ENCODE measurements around the gene SCN9A.
"Not testable (repeated sequence)": the region's sequence is repeated elsewhere in the genome, so short reads cannot be mapped to it uniquely, and the experiment has no call there.

SCN9A gene

DNA sequence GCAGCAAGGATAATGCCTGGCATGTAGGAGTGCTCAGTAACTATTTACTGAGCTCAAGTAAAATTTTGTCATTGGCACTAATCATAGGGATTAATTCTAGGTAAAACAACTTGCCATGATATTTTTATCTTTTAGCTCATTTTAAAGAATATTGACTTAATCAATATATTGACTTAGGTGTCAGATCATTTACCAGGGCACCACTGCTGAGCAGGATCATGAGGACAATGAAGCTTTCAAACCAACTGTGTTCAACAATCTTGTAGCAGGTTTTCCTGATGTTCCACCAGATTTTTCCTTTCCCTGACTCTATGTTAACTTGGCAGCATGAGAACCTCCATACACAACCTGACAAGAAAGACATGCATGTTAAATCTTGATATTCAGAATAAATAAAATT lies 133.4 kb downstream of the SCN9A start:
- Histone ChIP-seq H3K4me1 (ENCODE audit: insufficient read depth, low read length) (no peaks in the 10 kb centered on the region), H2AFZ (ENCODE audit: low read depth, low read length) (no peak overlapping the region), H3K36me3 (ENCODE audit: insufficient read depth, low read length) (no peaks in the 10 kb centered on the region), H3K4me3 (ENCODE audit: low read length) (no peak overlapping the region), H3K27me3 (ENCODE audit: insufficient read depth, low read length) (no peaks in the 10 kb centered on the region), H3K9me3 (ENCODE audit: low read length) (no peaks in the 10 kb centered on the region)

GRCh38 chr2:166240387-166241313 lies 135.1 kb downstream of the SCN9A start:
- H3K4me1 ChIP-seq (ENCODE audit: insufficient read depth, low read length): no peaks in the 10 kb centered on the region
- no peaks in the 10 kb centered on the region for H3K36me3 ChIP-seq (ENCODE audit: insufficient read depth, low read length)
- H3K9me3 ChIP-seq (ENCODE audit: low read length): no peaks in the 10 kb centered on the region
- no peak overlapping the region for H3K4me3 ChIP-seq (ENCODE audit: low read length)
- H3K27me3 ChIP-seq (ENCODE audit: insufficient read depth, low read length): no peaks in the 10 kb centered on the region
- H2AFZ ChIP-seq (ENCODE audit: low read depth, low read length): no peak overlapping the region

DNA sequence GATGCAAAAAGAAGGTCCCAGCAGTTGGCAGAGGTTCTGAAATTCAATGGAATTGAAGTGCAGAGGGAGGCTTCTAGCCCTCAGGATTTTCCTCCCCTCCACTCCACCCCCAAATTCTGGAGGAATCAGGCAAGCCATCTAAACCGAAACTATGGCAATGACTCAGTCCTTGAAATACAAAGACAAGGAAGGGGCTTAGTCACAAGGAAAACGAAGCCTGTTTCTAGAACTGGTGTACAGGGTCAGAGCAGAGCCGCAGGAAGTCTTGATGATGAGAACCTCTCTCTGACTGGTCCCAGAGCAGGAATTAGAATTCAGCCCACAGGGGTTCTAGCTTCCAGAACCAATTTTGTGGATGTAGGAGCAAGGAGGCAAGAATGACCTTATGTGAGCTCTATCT lies 136.2 kb downstream of the SCN9A start:
- H3K4me3 ChIP-seq (ENCODE audit: low read length): no peak overlapping the region
- H2AFZ ChIP-seq (ENCODE audit: low read depth, low read length): no peak overlapping the region
- no peaks in the 10 kb centered on the region for H3K4me1 ChIP-seq (ENCODE audit: insufficient read depth, low read length)
- no peaks in the 10 kb centered on the region for H3K36me3 ChIP-seq (ENCODE audit: insufficient read depth, low read length)
- no peaks in the 10 kb centered on the region for H3K9me3 ChIP-seq (ENCODE audit: low read length)
- no peaks in the 10 kb centered on the region for H3K27me3 ChIP-seq (ENCODE audit: insufficient read depth, low read length)

GRCh38 chr2:166238176-166238575 lies 137.6 kb downstream of the SCN9A start:
- no peak overlapping the region for H3K4me3 ChIP-seq (ENCODE audit: low read length)
- H3K36me3 ChIP-seq (ENCODE audit: insufficient read depth, low read length): no peaks in the 10 kb centered on the region
- H3K9me3 ChIP-seq (ENCODE audit: low read length): no peaks in the 10 kb centered on the region
- H2AFZ ChIP-seq (ENCODE audit: low read depth, low read length): no peak overlapping the region
- H3K4me1 ChIP-seq (ENCODE audit: insufficient read depth, low read length): no peaks in the 10 kb centered on the region
- no peaks in the 10 kb centered on the region for H3K27me3 ChIP-seq (ENCODE audit: insufficient read depth, low read length)

GRCh38 chr2:166234112-166234846 lies 141.5 kb downstream of the SCN9A start:
- H3K9me3 ChIP-seq (ENCODE audit: low read length): no peaks in the 10 kb centered on the region
- H3K4me3 ChIP-seq (ENCODE audit: low read length): no peak overlapping the region
- H2AFZ ChIP-seq (ENCODE audit: low read depth, low read length): no peak overlapping the region

GRCh38 chr2:166233244-166233643 lies 142.5 kb downstream of the SCN9A start:
- Histone ChIP-seq H3K4me3 (ENCODE audit: low read length) (no peak overlapping the region), H3K4me1 (ENCODE audit: insufficient read depth, low read length) (no peaks in the 10 kb centered on the region), H3K9me3 (ENCODE audit: low read length) (no peaks in the 10 kb centered on the region), H2AFZ (ENCODE audit: low read depth, low read length) (no peak overlapping the region), H3K27me3 (ENCODE audit: insufficient read depth, low read length) (no peaks in the 10 kb centered on the region), H3K36me3 (ENCODE audit: insufficient read depth, low read length) (no peaks in the 10 kb centered on the region)

More at GRCh38 chr2:166234112-166234846, 141.5 kb downstream of the SCN9A start:
- H3K36me3 ChIP-seq (ENCODE audit: insufficient read depth, low read length): no peaks in the 10 kb centered on the region
- H3K4me1 ChIP-seq (ENCODE audit: insufficient read depth, low read length): no peaks in the 10 kb centered on the region
- H3K27me3 ChIP-seq (ENCODE audit: insufficient read depth, low read length): no peaks in the 10 kb centered on the region

DNA sequence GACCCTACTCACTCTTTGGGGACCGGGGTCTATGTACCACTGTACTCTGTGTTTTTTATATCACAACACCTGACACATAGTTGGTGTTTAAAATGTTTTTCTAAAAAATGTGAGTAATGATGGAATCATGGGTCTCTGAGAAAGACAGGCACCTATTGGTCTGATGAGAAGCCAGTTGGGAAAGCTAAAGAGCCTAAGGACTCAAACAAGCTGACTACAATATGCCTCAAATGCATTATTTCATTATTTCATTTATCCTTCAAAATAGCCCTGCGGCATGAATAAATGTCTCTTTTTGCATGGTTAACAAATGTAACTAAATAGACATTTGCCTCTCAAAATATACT lies 145.0 kb downstream of the SCN9A start:
- Histone ChIP-seq H3K27me3 (ENCODE audit: insufficient read depth, low read length) (no peaks in the 10 kb centered on the region), H3K4me1 (ENCODE audit: insufficient read depth, low read length) (no peaks in the 10 kb centered on the region), H3K4me3 (ENCODE audit: low read length) (no peak overlapping the region), H3K9me3 (ENCODE audit: low read length) (no peaks in the 10 kb centered on the region), H2AFZ (ENCODE audit: low read depth, low read length) (no peak overlapping the region), H3K36me3 (ENCODE audit: insufficient read depth, low read length) (peaks cover 2% of the 10 kb centered on the region)

DNA sequence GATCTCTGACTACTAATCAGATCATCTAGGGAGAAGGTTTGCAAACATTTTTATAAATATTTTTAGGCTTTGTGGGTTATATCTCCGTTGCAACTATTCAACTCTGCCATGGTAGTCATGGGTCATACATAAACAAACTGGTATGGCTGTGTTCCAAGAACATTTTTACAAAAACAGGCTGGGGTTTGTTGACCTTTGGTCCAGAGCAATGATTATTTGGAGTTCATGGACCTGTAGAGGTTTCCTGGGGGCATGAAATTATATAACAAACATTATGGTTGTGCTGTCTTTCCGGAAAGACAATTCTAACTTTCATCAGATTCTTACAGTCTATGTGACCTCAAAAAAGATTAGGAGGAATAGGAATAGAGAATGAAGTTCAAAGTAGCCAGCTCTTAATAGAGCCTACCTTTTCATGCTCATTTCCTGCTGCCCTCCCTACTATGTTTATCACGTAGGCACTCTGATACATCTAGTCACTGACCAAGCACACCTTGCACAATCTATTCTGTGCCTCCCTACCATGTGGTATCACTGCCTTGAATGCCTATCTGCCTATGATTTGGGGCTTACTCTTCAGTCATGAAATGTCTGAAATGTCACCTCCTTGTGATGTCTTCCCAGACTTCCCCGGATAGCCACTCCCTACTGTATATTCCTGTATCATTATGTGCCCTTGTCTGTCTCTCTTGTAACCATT lies 145.6 kb downstream of the SCN9A start:
- Histone ChIP-seq H3K27me3 (ENCODE audit: insufficient read depth, low read length) (no peaks in the 10 kb centered on the region), H3K4me3 (ENCODE audit: low read length) (no peak overlapping the region), H3K9me3 (ENCODE audit: low read length) (no peaks in the 10 kb centered on the region), H2AFZ (ENCODE audit: low read depth, low read length) (no peak overlapping the region), H3K36me3 (ENCODE audit: insufficient read depth, low read length) (peaks cover 2% of the 10 kb centered on the region), H3K4me1 (ENCODE audit: insufficient read depth, low read length) (no peaks in the 10 kb centered on the region)

DNA sequence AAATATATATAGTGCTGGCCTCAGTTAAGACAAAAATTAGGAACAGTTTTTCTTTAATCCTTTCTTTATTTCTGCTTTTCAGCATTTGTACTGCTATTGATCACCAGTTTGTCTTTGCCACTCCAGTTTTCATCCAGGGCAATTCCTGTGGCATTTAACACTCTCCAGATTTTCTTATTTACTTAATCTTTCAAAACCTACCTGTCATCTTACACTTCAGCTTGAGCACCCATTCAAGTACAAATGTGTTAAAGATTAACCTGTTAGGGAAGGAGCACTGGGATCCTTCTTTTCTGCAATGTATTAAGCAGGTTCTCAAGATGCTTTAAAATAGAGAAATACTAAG lies 146.1 kb downstream of the SCN9A start:
- H3K4me3 ChIP-seq (ENCODE audit: low read length): no peak overlapping the region
- no peak overlapping the region for H2AFZ ChIP-seq (ENCODE audit: low read depth, low read length)
- H3K27me3 ChIP-seq (ENCODE audit: insufficient read depth, low read length): no peaks in the 10 kb centered on the region
- no peaks in the 10 kb centered on the region for H3K4me1 ChIP-seq (ENCODE audit: insufficient read depth, low read length)
- H3K36me3 ChIP-seq (ENCODE audit: insufficient read depth, low read length): peaks cover 2% of the 10 kb centered on the region
- H3K9me3 ChIP-seq (ENCODE audit: low read length): no peaks in the 10 kb centered on the region

- Histone ChIP-seq H3K4me3 (ENCODE audit: low read length) (no peak overlapping the region), H3K9me3 (ENCODE audit: low read length) (peaks cover 4% of the 10 kb centered on the region), H2AFZ (ENCODE audit: low read depth, low read length) (no peak overlapping the region), H3K4me1 (ENCODE audit: insufficient read depth, low read length) (no peaks in the 10 kb centered on the region), H3K36me3 (ENCODE audit: insufficient read depth, low read length) (peaks cover 2% of the 10 kb centered on the region), H3K27me3 (ENCODE audit: insufficient read depth, low read length) (no peaks in the 10 kb centered on the region)
Measured at GRCh38 chr2:166224197-166224596, 151.5 kb downstream of the SCN9A start.

DNA sequence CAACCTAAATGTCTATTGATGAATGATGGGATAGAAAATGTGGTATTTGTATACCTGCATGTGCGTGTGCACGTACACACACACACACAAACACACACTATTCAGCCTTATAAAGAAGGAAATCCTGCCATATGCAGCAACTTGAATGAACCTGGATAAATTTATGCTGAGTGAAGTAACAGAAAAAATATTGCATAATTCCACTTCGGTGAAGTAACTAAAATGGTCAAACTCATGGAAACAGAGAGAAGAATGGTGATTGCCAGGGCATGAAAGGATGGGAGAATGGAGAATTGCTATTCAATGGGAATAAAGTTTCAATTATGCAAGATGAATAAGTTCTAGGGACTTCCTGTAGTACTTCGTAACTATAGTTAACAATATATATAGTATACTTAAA lies 152.4 kb downstream of the SCN9A start:
- Histone ChIP-seq H3K9me3 (ENCODE audit: low read length) (peaks cover 4% of the 10 kb centered on the region), H3K27me3 (ENCODE audit: insufficient read depth, low read length) (no peaks in the 10 kb centered on the region), H3K36me3 (ENCODE audit: insufficient read depth, low read length) (peaks cover 2% of the 10 kb centered on the region), H3K4me1 (ENCODE audit: insufficient read depth, low read length) (no peaks in the 10 kb centered on the region), H3K4me3 (ENCODE audit: low read length) (no peak overlapping the region), H2AFZ (ENCODE audit: low read depth, low read length) (no peak overlapping the region)

DNA sequence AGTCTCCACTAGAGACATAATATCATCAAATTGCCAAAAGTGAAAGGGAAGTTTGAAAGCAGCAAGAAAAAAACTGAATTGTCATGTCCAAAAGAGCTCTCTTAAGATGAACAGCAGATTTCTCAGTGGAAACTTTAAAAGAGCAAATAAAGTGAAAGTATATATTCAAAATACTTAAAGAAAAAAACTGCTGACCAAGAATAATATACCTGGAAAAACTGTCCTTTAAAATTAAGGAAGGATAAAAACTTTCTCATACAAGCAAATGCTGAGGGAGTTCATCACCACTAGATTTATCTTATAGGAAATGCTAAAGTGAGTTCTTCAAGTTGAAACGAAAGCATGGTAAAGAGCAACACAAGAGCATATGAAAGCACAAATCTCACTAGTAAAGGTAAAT lies 164.7 kb downstream of the SCN9A start:
- Histone ChIP-seq H3K4me1 (ENCODE audit: insufficient read depth, low read length) (no peaks in the 10 kb centered on the region), H3K4me3 (ENCODE audit: low read length) (no peak overlapping the region), H3K36me3 (ENCODE audit: insufficient read depth, low read length) (no peaks in the 10 kb centered on the region), H3K27me3 (ENCODE audit: insufficient read depth, low read length) (no peaks in the 10 kb centered on the region), H2AFZ (ENCODE audit: low read depth, low read length) (no peak overlapping the region), H3K9me3 (ENCODE audit: low read length) (peaks cover 3% of the 10 kb centered on the region)

DNA sequence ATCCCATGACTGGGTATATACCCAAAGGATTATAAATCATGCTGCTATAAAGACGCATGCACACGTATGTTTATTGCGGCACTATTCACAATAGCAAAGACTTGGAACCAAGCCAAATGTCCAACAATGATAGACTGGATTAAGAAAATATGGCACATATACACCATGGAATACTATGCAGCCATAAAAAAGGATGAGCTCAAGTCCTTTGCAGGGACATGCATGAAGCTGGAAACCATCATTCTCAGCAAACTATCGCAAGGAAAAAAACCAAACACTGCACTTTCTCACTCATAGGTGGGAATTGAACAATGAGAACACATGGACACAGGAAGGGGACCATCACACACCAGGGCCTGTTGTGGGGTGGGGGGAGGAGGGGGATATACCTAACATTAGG lies 165.8 kb downstream of the SCN9A start:
- not testable (repeated sequence) for H3K4me3 ChIP-seq (ENCODE audit: low read length); H3K9me3 ChIP-seq (ENCODE audit: low read length); H3K36me3 ChIP-seq (ENCODE audit: insufficient read depth, low read length); H3K27me3 ChIP-seq (ENCODE audit: insufficient read depth, low read length); H3K4me1 ChIP-seq (ENCODE audit: insufficient read depth, low read length); H2AFZ ChIP-seq (ENCODE audit: low read depth, low read length)
